HepG2 (cell line): ENCODE results near the gene PAQR5. TPM values are rescaled to one million over a fixed set of nuclear protein-coding genes. Genes with fewer than 3 reads are reported as not detected.

Experiments used
- ARID3A ChIP-seq: IDR thresholded peaks from 2 replicates; pipeline ENCODE4 v1.6.1; 2012; ENCODE audit warnings: low read depth, low read length, improper control_type of control experiment
- DMAP1 ChIP-seq: IDR thresholded peaks from 2 replicates; pipeline ENCODE4 v1.6.1; 2016
- DNMT3B ChIP-seq: conservative IDR thresholded peaks from 2 replicates; pipeline ENCODE4 v1.6.1; 2016; ENCODE audit warnings: missing biosample characterization, control low read depth
- FOXP1 ChIP-seq, 2 experiments: fragments of 450-650 bp in 1 of 2; IDR thresholded peaks; 2 replicates each; pipeline ENCODE4 v1.6.1; 2017 to 2018; ENCODE audit warnings: antibody characterized with exemption in 1 of 2
- MEIS2 ChIP-seq: sonication (generic); formaldehyde crosslinking; IDR thresholded peaks from 2 replicates; pipeline ENCODE4 v1.9.0; 2021; ENCODE audit warnings: mild to moderate bottlenecking, missing genetic modification reagents
- NCOA2 ChIP-seq: sonication (generic); formaldehyde crosslinking; IDR thresholded peaks from 2 replicates; pipeline ENCODE4 v1.8.0; 2022; ENCODE audit warnings: inconsistent platforms
- NFKB2 ChIP-seq: sonication (generic); formaldehyde crosslinking; IDR thresholded peaks from 2 replicates; pipeline ENCODE4 v1.4.0; 2020; ENCODE audit warnings: missing genetic modification reagents, borderline replicate concordance
- REPIN1 ChIP-seq: sonication (generic); formaldehyde crosslinking; IDR thresholded peaks from 2 replicates; pipeline ENCODE4 v1.8.0; 2022; ENCODE audit warnings: missing genetic modification reagents, low read depth, mild to moderate bottlenecking, borderline replicate concordance
- SIX1 ChIP-seq: sonication (generic); formaldehyde crosslinking; IDR thresholded peaks from 2 replicates; pipeline ENCODE4 v1.4.0; 2020; ENCODE audit warnings: missing genetic modification reagents, borderline replicate concordance
- SMAD3 ChIP-seq: sonication (generic); formaldehyde crosslinking; IDR thresholded peaks from 2 replicates; pipeline ENCODE4 v1.4.0; 2020; ENCODE audit warnings: missing genetic modification reagents
- SNAI1 ChIP-seq: sonication (generic); formaldehyde crosslinking; IDR thresholded peaks from 2 replicates; pipeline ENCODE4 v1.5.0; 2020; ENCODE audit warnings: mild to moderate bottlenecking, missing genetic modification reagents, borderline replicate concordance
- THYN1 ChIP-seq: sonication (generic); formaldehyde crosslinking; IDR thresholded peaks from 2 replicates; pipeline ENCODE4 v1.8.1; 2023; ENCODE audit warnings: low read depth, mild to moderate bottlenecking, moderate library complexity, missing genetic modification reagents, borderline replicate concordance
- ZNF143 ChIP-seq: sonication (generic); formaldehyde crosslinking; IDR thresholded peaks from 2 replicates; pipeline ENCODE4 v1.4.0; 2020; ENCODE audit warnings: missing genetic modification reagents
- ZNF343 ChIP-seq: sonication (generic); formaldehyde crosslinking; IDR thresholded peaks from 2 replicates; pipeline ENCODE4 v1.4.0; 2020; ENCODE audit warnings: mild to moderate bottlenecking, missing genetic modification reagents
- ZNF382 ChIP-seq: sonication (generic); formaldehyde crosslinking; IDR thresholded peaks from 2 replicates; pipeline ENCODE4 v1.5.0; 2020; ENCODE audit warnings: missing genetic modification reagents, mild to moderate bottlenecking, borderline replicate concordance
- polyA plus RNA-seq, 8 experiments: library from polyadenylated mRNA; depleted of rRNA in 3 of 8; stranded (reverse) in 7 of 8; unstranded in 1 of 8; fragments of >200 nt; fragmentation: Illumina TruSeq in 4 of 8; extraction: Trizol in 4 of 8; gene quantifications; 2 replicates each; pipeline versions ENCODE4 v1.2.1 to v1.2.3, GENCODE V29; 2011 to 2016; ENCODE audit warnings: low read depth in 4 of 8, missing spikeins in 1 of 8, mixed read lengths in 1 of 8; ENCODE audit not compliant: insufficient read depth in 1 of 8
- total RNA-seq, 5 experiments: library from RNA; depleted of rRNA; stranded (reverse); fragments of >200 nt; fragmentation: Illumina TruSeq; extraction: Trizol; gene quantifications; 2 replicates each; pipeline ENCODE4 v1.2.3, GENCODE V29; 2016; ENCODE audit warnings: low read depth in 1 of 5
- TF ChIP-seq, protein P1 (sequence below): sonication (generic); formaldehyde crosslinking; IDR thresholded peaks from 2 replicates; pipeline ENCODE4 v1.4.0; 2020; ENCODE audit warnings: missing genetic modification reagents
- TF ChIP-seq, protein P2 (sequence below): sonication (generic); formaldehyde crosslinking; IDR thresholded peaks from 2 replicates; pipeline ENCODE4 v1.8.1; 2023; ENCODE audit warnings: mild to moderate bottlenecking, missing genetic modification reagents
- TF ChIP-seq, protein P3 (sequence below): sonication (generic); formaldehyde crosslinking; IDR thresholded peaks from 2 replicates; pipeline ENCODE4 v1.5.0; 2020; ENCODE audit warnings: mild to moderate bottlenecking, missing genetic modification reagents, borderline replicate concordance
- TF ChIP-seq, protein P4 (sequence below): sonication (generic); formaldehyde crosslinking; IDR thresholded peaks from 2 replicates; pipeline ENCODE4 v1.5.0; 2020; ENCODE audit warnings: mild to moderate bottlenecking, missing genetic modification reagents

PAQR5 gene
- total and polyA plus RNA-seq, 2 of the 13 experiments (the other 11 are each of a cell fraction or from before 2014, with no cell fraction given), result 0.53 to 1.3 TPM

- TF ChIP-seq, protein P1, sequence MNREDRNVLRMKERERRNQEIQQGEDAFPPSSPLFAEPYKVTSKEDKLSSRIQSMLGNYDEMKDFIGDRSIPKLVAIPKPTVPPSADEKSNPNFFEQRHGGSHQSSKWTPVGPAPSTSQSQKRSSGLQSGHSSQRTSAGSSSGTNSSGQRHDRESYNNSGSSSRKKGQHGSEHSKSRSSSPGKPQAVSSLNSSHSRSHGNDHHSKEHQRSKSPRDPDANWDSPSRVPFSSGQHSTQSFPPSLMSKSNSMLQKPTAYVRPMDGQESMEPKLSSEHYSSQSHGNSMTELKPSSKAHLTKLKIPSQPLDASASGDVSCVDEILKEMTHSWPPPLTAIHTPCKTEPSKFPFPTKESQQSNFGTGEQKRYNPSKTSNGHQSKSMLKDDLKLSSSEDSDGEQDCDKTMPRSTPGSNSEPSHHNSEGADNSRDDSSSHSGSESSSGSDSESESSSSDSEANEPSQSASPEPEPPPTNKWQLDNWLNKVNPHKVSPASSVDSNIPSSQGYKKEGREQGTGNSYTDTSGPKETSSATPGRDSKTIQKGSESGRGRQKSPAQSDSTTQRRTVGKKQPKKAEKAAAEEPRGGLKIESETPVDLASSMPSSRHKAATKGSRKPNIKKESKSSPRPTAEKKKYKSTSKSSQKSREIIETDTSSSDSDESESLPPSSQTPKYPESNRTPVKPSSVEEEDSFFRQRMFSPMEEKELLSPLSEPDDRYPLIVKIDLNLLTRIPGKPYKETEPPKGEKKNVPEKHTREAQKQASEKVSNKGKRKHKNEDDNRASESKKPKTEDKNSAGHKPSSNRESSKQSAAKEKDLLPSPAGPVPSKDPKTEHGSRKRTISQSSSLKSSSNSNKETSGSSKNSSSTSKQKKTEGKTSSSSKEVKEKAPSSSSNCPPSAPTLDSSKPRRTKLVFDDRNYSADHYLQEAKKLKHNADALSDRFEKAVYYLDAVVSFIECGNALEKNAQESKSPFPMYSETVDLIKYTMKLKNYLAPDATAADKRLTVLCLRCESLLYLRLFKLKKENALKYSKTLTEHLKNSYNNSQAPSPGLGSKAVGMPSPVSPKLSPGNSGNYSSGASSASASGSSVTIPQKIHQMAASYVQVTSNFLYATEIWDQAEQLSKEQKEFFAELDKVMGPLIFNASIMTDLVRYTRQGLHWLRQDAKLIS (CRISPR knock-in tag), result no peak
- peak; percentile 92 for TF ChIP-seq DMAP1
- TF ChIP-seq, protein P2, sequence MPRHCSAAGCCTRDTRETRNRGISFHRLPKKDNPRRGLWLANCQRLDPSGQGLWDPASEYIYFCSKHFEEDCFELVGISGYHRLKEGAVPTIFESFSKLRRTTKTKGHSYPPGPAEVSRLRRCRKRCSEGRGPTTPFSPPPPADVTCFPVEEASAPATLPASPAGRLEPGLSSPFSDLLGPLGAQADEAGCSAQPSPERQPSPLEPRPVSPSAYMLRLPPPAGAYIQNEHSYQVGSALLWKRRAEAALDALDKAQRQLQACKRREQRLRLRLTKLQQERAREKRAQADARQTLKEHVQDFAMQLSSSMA, result 0 out of 2 replicates have a peak, but pooled peaks have one; percentile 13
- TF ChIP-seq ZNF343 (CRISPR knock-in tag), result 0 out of 2 replicates have a peak, but pooled peaks have one; percentile 64
- no peak for TF ChIP-seq ZNF382 (CRISPR knock-in tag)
- TF ChIP-seq, protein P3, sequence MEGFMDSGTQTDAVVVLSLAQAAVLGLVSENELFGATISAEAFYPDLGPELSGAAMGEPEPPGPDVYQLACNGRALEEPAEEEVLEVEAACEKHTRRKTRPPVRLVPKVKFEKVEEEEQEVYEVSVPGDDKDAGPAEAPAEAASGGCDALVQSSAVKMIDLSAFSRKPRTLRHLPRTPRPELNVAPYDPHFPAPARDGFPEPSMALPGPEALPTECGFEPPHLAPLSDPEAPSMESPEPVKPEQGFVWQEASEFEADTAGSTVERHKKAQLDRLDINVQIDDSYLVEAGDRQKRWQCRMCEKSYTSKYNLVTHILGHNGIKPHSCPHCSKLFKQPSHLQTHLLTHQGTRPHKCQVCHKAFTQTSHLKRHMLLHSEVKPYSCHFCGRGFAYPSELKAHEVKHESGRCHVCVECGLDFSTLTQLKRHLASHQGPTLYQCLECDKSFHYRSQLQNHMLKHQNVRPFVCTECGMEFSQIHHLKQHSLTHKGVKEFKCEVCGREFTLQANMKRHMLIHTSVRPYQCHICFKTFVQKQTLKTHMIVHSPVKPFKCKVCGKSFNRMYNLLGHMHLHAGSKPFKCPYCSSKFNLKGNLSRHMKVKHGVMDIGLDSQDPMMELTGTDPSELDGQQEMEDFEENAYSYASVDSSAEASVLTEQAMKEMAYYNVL (CRISPR knock-in tag), result no peak
- no peak for TF ChIP-seq THYN1 (CRISPR knock-in tag)
- TF ChIP-seq ARID3A, result no peak
- TF ChIP-seq SIX1, result no peak
- peak; percentile 87 for TF ChIP-seq REPIN1 (CRISPR knock-in tag)
- peak; percentile 47; the same call in 1 of the 2 replicates for TF ChIP-seq SMAD3 (CRISPR knock-in tag)
- no peak; the same call in 1 of the 2 replicates for TF ChIP-seq ZNF143
- TF ChIP-seq MEIS2, result peak; percentile 29; the same call in 1 of the 2 replicates
- TF ChIP-seq FOXP1 (IDR thresholded peaks at IDR 0.05), result no peak
- no peak for TF ChIP-seq FOXP1 (CRISPR knock-in tag; IDR thresholded peaks at IDR 0.05)
- 0 out of 2 replicates have a peak, but pooled peaks have one; percentile 47 for TF ChIP-seq DNMT3B (CRISPR knock-in tag)
- no peak for TF ChIP-seq SNAI1 (CRISPR knock-in tag)
- no peak for TF ChIP-seq NCOA2 (CRISPR knock-in tag)
- TF ChIP-seq, protein P4, sequence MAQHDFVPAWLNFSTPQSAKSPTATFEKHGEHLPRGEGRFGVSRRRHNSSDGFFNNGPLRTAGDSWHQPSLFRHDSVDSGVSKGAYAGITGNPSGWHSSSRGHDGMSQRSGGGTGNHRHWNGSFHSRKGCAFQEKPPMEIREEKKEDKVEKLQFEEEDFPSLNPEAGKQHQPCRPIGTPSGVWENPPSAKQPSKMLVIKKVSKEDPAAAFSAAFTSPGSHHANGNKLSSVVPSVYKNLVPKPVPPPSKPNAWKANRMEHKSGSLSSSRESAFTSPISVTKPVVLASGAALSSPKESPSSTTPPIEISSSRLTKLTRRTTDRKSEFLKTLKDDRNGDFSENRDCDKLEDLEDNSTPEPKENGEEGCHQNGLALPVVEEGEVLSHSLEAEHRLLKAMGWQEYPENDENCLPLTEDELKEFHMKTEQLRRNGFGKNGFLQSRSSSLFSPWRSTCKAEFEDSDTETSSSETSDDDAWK (CRISPR knock-in tag), result no peak
- TF ChIP-seq NFKB2, result peak; percentile 58; the same call in 1 of the 2 replicates
Observed at GRCh38 chr15:69413822-69414700, 115.3 kb downstream of the PAQR5 start, which contains the start of gene KIF23 (continued).
